Measurements from ENCODE around the gene RBMS2. TPM values are rescaled to one million over a fixed set of nuclear protein-coding genes. Genes with fewer than 3 reads are reported as not detected.
"Not testable (repeated sequence)": the region's sequence is repeated elsewhere in the genome, so short reads cannot be mapped to it uniquely, and the experiment has no call there.

Gene RBMS2
- polyA plus RNA-seq, 4 donors: 2.0 to 23.4 (median 5.8) TPM

GRCh38 chr12:56498126-56498902, 23.3 kb upstream of the RBMS2 start:
- H3K27ac ChIP-seq (ENCODE audit: low read depth in 1 of 3, low read length in 2 of 3); DNase-seq; FAIRE-seq; H3K4me1 ChIP-seq (ENCODE audit: control insufficient read depth in 3 of 3, insufficient read depth in 2 of 3, low read depth in 1 of 3, low read length in 2 of 3); H3K4me3 ChIP-seq (ENCODE audit: low read depth in 1 of 3, low read length in 3 of 3); H3K36me3 ChIP-seq (ENCODE audit: control insufficient read depth in 3 of 3, insufficient read depth in 2 of 3, low read depth in 1 of 3, low read length in 3 of 3): not testable (repeated sequence)
- Histone ChIP-seq H3K27me3 (ENCODE audit: control insufficient read depth in 3 of 3, insufficient read depth in 3 of 3, low read length in 3 of 3) (peaks cover 0 to 10% (median 0%) of the 10 kb centered on the region in 3 donors), H3K9me3 (ENCODE audit: control insufficient read depth in 2 of 2, insufficient read depth in 1 of 2, low read depth in 1 of 2, low read length in 1 of 2) (peaks cover 0 to 19% of the 10 kb centered on the region in 2 donors)
- WGBS, 3 donors: 40 to 59% (median 58%) methylated on average over 14 of the region's 14 CpGs

GRCh38 chr12:56499452-56499851, 22.2 kb upstream of the RBMS2 start:
- not testable (repeated sequence) for FAIRE-seq; DNase-seq; H3K4me1 ChIP-seq (ENCODE audit: control insufficient read depth in 3 of 3, insufficient read depth in 2 of 3, low read depth in 1 of 3, low read length in 2 of 3); H3K27ac ChIP-seq (ENCODE audit: low read depth in 1 of 3, low read length in 2 of 3); H3K36me3 ChIP-seq (ENCODE audit: control insufficient read depth in 3 of 3, insufficient read depth in 2 of 3, low read depth in 1 of 3, low read length in 3 of 3); H3K4me3 ChIP-seq (ENCODE audit: low read depth in 1 of 3, low read length in 3 of 3)
- Histone ChIP-seq H3K27me3 (ENCODE audit: control insufficient read depth in 3 of 3, insufficient read depth in 3 of 3, low read length in 3 of 3) (peaks cover 0 to 10% (median 0%) of the 10 kb centered on the region in 3 donors), H3K9me3 (ENCODE audit: control insufficient read depth in 2 of 2, insufficient read depth in 1 of 2, low read depth in 1 of 2, low read length in 1 of 2) (peaks cover 0 to 11% of the 10 kb centered on the region in 2 donors)
- 79 to 84% (median 84%) methylated on average over 9 of the region's 9 CpGs for WGBS, 3 donors

GRCh38 chr12:56499879-56500278, 21.7 kb upstream of the RBMS2 start:
- not testable (repeated sequence) for H3K36me3 ChIP-seq (ENCODE audit: control insufficient read depth in 3 of 3, insufficient read depth in 2 of 3, low read depth in 1 of 3, low read length in 3 of 3); DNase-seq; FAIRE-seq; H3K4me1 ChIP-seq (ENCODE audit: control insufficient read depth in 3 of 3, insufficient read depth in 2 of 3, low read depth in 1 of 3, low read length in 2 of 3); H3K4me3 ChIP-seq (ENCODE audit: low read depth in 1 of 3, low read length in 3 of 3); H3K27ac ChIP-seq (ENCODE audit: low read depth in 1 of 3, low read length in 2 of 3); H3K9me3 ChIP-seq (ENCODE audit: control insufficient read depth in 2 of 2, insufficient read depth in 1 of 2, low read depth in 1 of 2, low read length in 1 of 2)
- peaks cover 0 to 10% (median 0%) of the 10 kb centered on the region in 3 donors for H3K27me3 ChIP-seq (ENCODE audit: control insufficient read depth in 3 of 3, insufficient read depth in 3 of 3, low read length in 3 of 3)
- WGBS, 3 donors: 87 to 92% (median 89%) methylated on average over 13 of the region's 13 CpGs

- Histone ChIP-seq H3K4me1 (ENCODE audit: control insufficient read depth in 3 of 3, insufficient read depth in 2 of 3, low read depth in 1 of 3, low read length in 2 of 3) (no peaks in the 10 kb centered on the region), H3K27ac (ENCODE audit: low read depth in 1 of 3, low read length in 2 of 3) (no peak overlapping the region), H3K4me3 (ENCODE audit: low read depth in 1 of 3, low read length in 3 of 3) (no peak overlapping the region), H3K27me3 (ENCODE audit: control insufficient read depth in 3 of 3, insufficient read depth in 3 of 3, low read length in 3 of 3) (no peaks in the 10 kb centered on the region), H3K9me3 (ENCODE audit: control insufficient read depth in 2 of 2, insufficient read depth in 1 of 2, low read depth in 1 of 2, low read length in 1 of 2) (no peaks in the 10 kb centered on the region), H3K36me3 (ENCODE audit: control insufficient read depth in 3 of 3, insufficient read depth in 2 of 3, low read depth in 1 of 3, low read length in 3 of 3) (no peaks in the 10 kb centered on the region)
- no peak for FAIRE-seq
- 90 to 94% (median 93%) methylated on average over 16 of the region's 16 CpGs for WGBS, 3 donors
- no peak for DNase-seq
These were observed 10.8 kb upstream of the RBMS2 start for GRCh38 chr12:56510786-56511185.

GRCh38 chr12:56514014-56514318, 7.7 kb upstream of the RBMS2 start:
- not testable (repeated sequence) for H3K9me3 ChIP-seq (ENCODE audit: control insufficient read depth in 2 of 2, insufficient read depth in 1 of 2, low read depth in 1 of 2, low read length in 1 of 2); H3K36me3 ChIP-seq (ENCODE audit: control insufficient read depth in 3 of 3, insufficient read depth in 2 of 3, low read depth in 1 of 3, low read length in 3 of 3); H3K27me3 ChIP-seq (ENCODE audit: control insufficient read depth in 3 of 3, insufficient read depth in 3 of 3, low read length in 3 of 3); DNase-seq; H3K4me3 ChIP-seq (ENCODE audit: low read depth in 1 of 3, low read length in 3 of 3); H3K27ac ChIP-seq (ENCODE audit: low read depth in 1 of 3, low read length in 2 of 3); FAIRE-seq; H3K4me1 ChIP-seq (ENCODE audit: control insufficient read depth in 3 of 3, insufficient read depth in 2 of 3, low read depth in 1 of 3, low read length in 2 of 3)
- 61 to 64% (median 63%) methylated on average over 4 of the region's 4 CpGs for WGBS, 3 donors

GRCh38 chr12:56517854-56518253, 3.8 kb upstream of the RBMS2 start:
- no peaks in the 10 kb centered on the region for H3K36me3 ChIP-seq (ENCODE audit: control insufficient read depth in 3 of 3, insufficient read depth in 2 of 3, low read depth in 1 of 3, low read length in 3 of 3)
- no peak overlapping the region for H3K27ac ChIP-seq (ENCODE audit: low read depth in 1 of 3, low read length in 2 of 3)
- FAIRE-seq (no peak), DNase-seq (no peak)
- no peaks in the 10 kb centered on the region for H3K9me3 ChIP-seq (ENCODE audit: control insufficient read depth in 2 of 2, insufficient read depth in 1 of 2, low read depth in 1 of 2, low read length in 1 of 2)
- H3K4me3 ChIP-seq (ENCODE audit: low read depth in 1 of 3, low read length in 3 of 3): no peak overlapping the region
- H3K4me1 ChIP-seq (ENCODE audit: control insufficient read depth in 3 of 3, insufficient read depth in 2 of 3, low read depth in 1 of 3, low read length in 2 of 3): peaks cover 0 to 3% (median 0%) of the 10 kb centered on the region in 3 donors
- no peaks in the 10 kb centered on the region for H3K27me3 ChIP-seq (ENCODE audit: control insufficient read depth in 3 of 3, insufficient read depth in 3 of 3, low read length in 3 of 3)
- 79 to 88% (median 88%) methylated on average over 2 of the region's 2 CpGs for WGBS, 3 donors

- no peak for DNase-seq
- WGBS, 3 donors: 54 to 75% (median 55%) methylated on average over 2 of the region's 2 CpGs
- Histone ChIP-seq H3K27me3 (ENCODE audit: control insufficient read depth in 3 of 3, insufficient read depth in 3 of 3, low read length in 3 of 3) (no peaks in the 10 kb centered on the region), H3K9me3 (ENCODE audit: control insufficient read depth in 2 of 2, insufficient read depth in 1 of 2, low read depth in 1 of 2, low read length in 1 of 2) (no peaks in the 10 kb centered on the region), H3K36me3 (ENCODE audit: control insufficient read depth in 3 of 3, insufficient read depth in 2 of 3, low read depth in 1 of 3, low read length in 3 of 3) (no peaks in the 10 kb centered on the region), H3K4me3 (ENCODE audit: low read depth in 1 of 3, low read length in 3 of 3) (no peak overlapping the region), H3K27ac (ENCODE audit: low read depth in 1 of 3, low read length in 2 of 3) (no peak overlapping the region), H3K4me1 (ENCODE audit: control insufficient read depth in 3 of 3, insufficient read depth in 2 of 3, low read depth in 1 of 3, low read length in 2 of 3) (peaks cover 0 to 3% (median 0%) of the 10 kb centered on the region in 3 donors)
- no peak for FAIRE-seq
These were observed 3.0 kb upstream of the RBMS2 start for GRCh38 chr12:56518570-56518969.

GRCh38 chr12:56520048-56520447, 1.6 kb upstream of the RBMS2 start:
- peak in 1 of 2 donors; percentile 8 for DNase-seq
- peaks cover 0 to 3% (median 0%) of the 10 kb centered on the region in 3 donors for H3K4me1 ChIP-seq (ENCODE audit: control insufficient read depth in 3 of 3, insufficient read depth in 2 of 3, low read depth in 1 of 3, low read length in 2 of 3)
- no peak for FAIRE-seq
- no peaks in the 10 kb centered on the region for H3K9me3 ChIP-seq (ENCODE audit: control insufficient read depth in 2 of 2, insufficient read depth in 1 of 2, low read depth in 1 of 2, low read length in 1 of 2)
- 67 to 88% (median 83%) methylated on average over 3 of the region's 3 CpGs for WGBS, 3 donors
- peaks cover 0 to under 1% (median 0%) of the 10 kb centered on the region in 3 donors for H3K36me3 ChIP-seq (ENCODE audit: control insufficient read depth in 3 of 3, insufficient read depth in 2 of 3, low read depth in 1 of 3, low read length in 3 of 3)
- peak overlapping the region in 2 of 3 donors; percentile 70 to 97 for H3K27ac ChIP-seq (ENCODE audit: low read depth in 1 of 3, low read length in 2 of 3)
- H3K27me3 ChIP-seq (ENCODE audit: control insufficient read depth in 3 of 3, insufficient read depth in 3 of 3, low read length in 3 of 3): no peaks in the 10 kb centered on the region
- H3K4me3 ChIP-seq (ENCODE audit: low read depth in 1 of 3, low read length in 3 of 3): no peak overlapping the region

GRCh38 chr12:56520506-56520905, 1.1 kb upstream of the RBMS2 start:
- H3K27ac ChIP-seq (ENCODE audit: low read depth in 1 of 3, low read length in 2 of 3): peak overlapping the region in 2 of 3 donors; percentile 88 to 97
- peaks cover 0 to 3% (median 0%) of the 10 kb centered on the region in 3 donors for H3K4me1 ChIP-seq (ENCODE audit: control insufficient read depth in 3 of 3, insufficient read depth in 2 of 3, low read depth in 1 of 3, low read length in 2 of 3)
- FAIRE-seq: no peak

More at GRCh38 chr12:56520506-56520905, 1.1 kb upstream of the RBMS2 start:
- no peaks in the 10 kb centered on the region for H3K9me3 ChIP-seq (ENCODE audit: control insufficient read depth in 2 of 2, insufficient read depth in 1 of 2, low read depth in 1 of 2, low read length in 1 of 2)
- no peaks in the 10 kb centered on the region for H3K27me3 ChIP-seq (ENCODE audit: control insufficient read depth in 3 of 3, insufficient read depth in 3 of 3, low read length in 3 of 3)
- no peak for DNase-seq
- no peak overlapping the region for H3K4me3 ChIP-seq (ENCODE audit: low read depth in 1 of 3, low read length in 3 of 3)
- WGBS, 3 donors: 55 to 76% (median 67%) methylated on average over 1 of the region's 1 CpG
- H3K36me3 ChIP-seq (ENCODE audit: control insufficient read depth in 3 of 3, insufficient read depth in 2 of 3, low read depth in 1 of 3, low read length in 3 of 3): peaks cover 0 to 5% (median 0%) of the 10 kb centered on the region in 3 donors

Data from small intestine (tissue), 7 donors.